ENCODE measurements around the gene C21orf58.

- TF ChIP-seq CTCF (IDR thresholded peaks at IDR 0.05) = no peak
- no peak for TF ChIP-seq POLR2AphosphoS5 (IDR thresholded peaks at IDR 0.05)
- no peak for TF ChIP-seq POLR2A (IDR thresholded peaks at IDR 0.05)
Observed at GRCh38 chr21:46256501-46256994, 67.1 kb downstream of the C21orf58 start.

Data from upper lobe of left lung (tissue), 4 donors.